WTC11 (cell line): ENCODE measurements around the gene SLCO4A1. TPM values are rescaled to one million over a fixed set of nuclear protein-coding genes. Genes with fewer than 3 reads are reported as not detected.

Experiments
- ATAC-seq: fragments of 200-7000 bp; cut with Tn5 transposase; 2 replicates; pipeline ENCODE4 v1.10.0; 2021; ENCODE audit warnings: mild to moderate bottlenecking, moderate library complexity
- CTCF ChIA-PET: fragments of 300-600 bp; sonication (Branson Sonifier 250); formaldehyde crosslinking; loops from one replicate; lab custom pipeline; 2021; ENCODE audit warnings: antibody characterized with exemption; lab: Charles Lee
- POLR2A ChIA-PET: fragments of 350-600 bp; sonication (Branson Sonifier 250); formaldehyde crosslinking; loops from one replicate; lab custom pipeline; 2021; ENCODE audit warnings: antibody characterized with exemption; lab: Charles Lee
- DNase-seq: peaks from one replicate; pipeline ENCODE4 v3.0.0; 2021; ENCODE audit warnings: low spot score
- H3K27ac Mint-ChIP-seq: 2 replicates; pipeline ENCODE4 v1.8.0; 2021; ENCODE audit warnings: mixed read lengths
- H3K27me3 Mint-ChIP-seq: 2 replicates; pipeline ENCODE4 v1.8.0; 2021; ENCODE audit warnings: low read depth, mild to moderate bottlenecking, moderate library complexity, mixed read lengths
- H3K36me3 Mint-ChIP-seq: 2 replicates; pipeline ENCODE4 v1.8.0; 2021; ENCODE audit warnings: mixed read lengths
- H3K4me1 Mint-ChIP-seq: 2 replicates; pipeline ENCODE4 v1.8.0; 2022; ENCODE audit warnings: mixed read lengths
- H3K4me3 Mint-ChIP-seq: 2 replicates; pipeline ENCODE4 v1.8.0; 2021; ENCODE audit warnings: mild to moderate bottlenecking, moderate library complexity, mixed read lengths
- H3K9me3 Mint-ChIP-seq: 2 replicates; pipeline ENCODE4 v1.8.0; 2021; ENCODE audit warnings: mixed read lengths
- ARID4B ChIP-seq: sonication (generic); formaldehyde crosslinking; IDR thresholded peaks from 2 replicates; pipeline ENCODE4 v1.8.0; 2023; ENCODE audit warnings: missing genetic modification reagents, mild to moderate bottlenecking, borderline replicate concordance
- ATF3 ChIP-seq: sonication (generic); formaldehyde crosslinking; conservative IDR thresholded peaks from 2 replicates; pipeline ENCODE4 v1.8.1; 2022; ENCODE audit warnings: mild to moderate bottlenecking, missing genetic modification reagents
- ATF6 ChIP-seq: sonication (generic); formaldehyde crosslinking; IDR thresholded peaks from 2 replicates; pipeline ENCODE4 v1.8.1; 2023; ENCODE audit warnings: mild to moderate bottlenecking, missing genetic modification reagents
- CREM ChIP-seq: sonication (generic); formaldehyde crosslinking; IDR thresholded peaks from 2 replicates; pipeline ENCODE4 v1.8.1; 2022; ENCODE audit warnings: mild to moderate bottlenecking, missing genetic modification reagents, moderate library complexity
- ERG ChIP-seq: fragments of 250-450 bp; sonication (Bioruptor Pico); IDR thresholded peaks from 2 replicates; pipeline ENCODE4 v1.8.0; 2021; ENCODE audit warnings: mild to moderate bottlenecking
- ESRRA ChIP-seq: sonication (generic); formaldehyde crosslinking; IDR thresholded peaks from 2 replicates; pipeline ENCODE4 v1.8.1; 2022; ENCODE audit warnings: mild to moderate bottlenecking, missing genetic modification reagents, borderline replicate concordance
- GABPB1 ChIP-seq: sonication (generic); formaldehyde crosslinking; IDR thresholded peaks from 2 replicates; pipeline ENCODE4 v1.8.1; 2023; ENCODE audit warnings: mild to moderate bottlenecking, missing genetic modification reagents
- IRF1 ChIP-seq: sonication (generic); formaldehyde crosslinking; IDR thresholded peaks from 2 replicates; pipeline ENCODE4 v1.8.0; 2023; ENCODE audit warnings: missing genetic modification reagents
- MAX ChIP-seq: sonication (generic); formaldehyde crosslinking; IDR thresholded peaks from 2 replicates; pipeline ENCODE4 v1.8.0; 2022; ENCODE audit warnings: mild to moderate bottlenecking, missing genetic modification reagents
- NFATC4 ChIP-seq: fragments of 250-450 bp; sonication (Bioruptor Pico); IDR thresholded peaks from 2 replicates; pipeline ENCODE4 v1.9.0; 2021; ENCODE audit warnings: mild to moderate bottlenecking
- NR1H2 ChIP-seq: sonication (generic); formaldehyde crosslinking; IDR thresholded peaks from 2 replicates; pipeline ENCODE4 v1.9.0; 2021; ENCODE audit warnings: mild to moderate bottlenecking, moderate library complexity, missing genetic modification reagents
- NR3C1 ChIP-seq: sonication (generic); formaldehyde crosslinking; conservative IDR thresholded peaks from 2 replicates; pipeline ENCODE4 v1.8.1; 2023; ENCODE audit warnings: low read depth, mild to moderate bottlenecking, missing genetic modification reagents
- OVOL2 ChIP-seq: fragments of 250-450 bp; sonication (Bioruptor Pico); IDR thresholded peaks from 2 replicates; pipeline ENCODE4 v1.9.0; 2021; ENCODE audit warnings: mild to moderate bottlenecking, borderline replicate concordance
- PRRX2 ChIP-seq: fragments of 250-450 bp; sonication (Bioruptor Pico); IDR thresholded peaks from 2 replicates; pipeline ENCODE4 v1.8.0; 2021; ENCODE audit warnings: mild to moderate bottlenecking
- SOX15 ChIP-seq: fragments of 250-450 bp; sonication (Bioruptor Pico); IDR thresholded peaks from 2 replicates; pipeline ENCODE4 v1.9.0; 2021; ENCODE audit warnings: mild to moderate bottlenecking
- TCF7 ChIP-seq: sonication (generic); formaldehyde crosslinking; IDR thresholded peaks from 2 replicates; pipeline ENCODE4 v1.8.0; 2022; ENCODE audit warnings: mild to moderate bottlenecking, low read depth, missing genetic modification reagents, moderate library complexity
- TEAD4 ChIP-seq: sonication (generic); formaldehyde crosslinking; IDR thresholded peaks from 2 replicates; pipeline ENCODE4 v1.8.0; 2022; ENCODE audit warnings: mild to moderate bottlenecking, missing genetic modification reagents
- USF2 ChIP-seq: sonication (generic); formaldehyde crosslinking; IDR thresholded peaks from 2 replicates; pipeline ENCODE4 v1.8.1; 2023; ENCODE audit warnings: mild to moderate bottlenecking, missing genetic modification reagents, moderate library complexity
- ZNF263 ChIP-seq: sonication (generic); formaldehyde crosslinking; IDR thresholded peaks from 2 replicates; pipeline ENCODE4 v1.8.1; 2022; ENCODE audit warnings: low read depth, mild to moderate bottlenecking, moderate library complexity, missing genetic modification reagents
- total RNA-seq: library from RNA; stranded (reverse); gene quantifications from 3 replicates; pipeline ENCODE4 v1.2.3, GENCODE V29; 2021
- TF ChIP-seq, protein P1 (sequence below): fragments of 250-450 bp; sonication (Bioruptor Pico); IDR thresholded peaks from 2 replicates; pipeline ENCODE4 v2.1.2; 2022; ENCODE audit warnings: mild to moderate bottlenecking, moderate library complexity
- TF ChIP-seq, protein P2 (sequence below): sonication (generic); formaldehyde crosslinking; IDR thresholded peaks from 2 replicates; pipeline ENCODE4 v1.8.0; 2022; ENCODE audit warnings: mild to moderate bottlenecking, missing genetic modification reagents

Gene SLCO4A1
- total RNA-seq, 1 experiment from 2014 or later, result 19.9 TPM

DNA sequence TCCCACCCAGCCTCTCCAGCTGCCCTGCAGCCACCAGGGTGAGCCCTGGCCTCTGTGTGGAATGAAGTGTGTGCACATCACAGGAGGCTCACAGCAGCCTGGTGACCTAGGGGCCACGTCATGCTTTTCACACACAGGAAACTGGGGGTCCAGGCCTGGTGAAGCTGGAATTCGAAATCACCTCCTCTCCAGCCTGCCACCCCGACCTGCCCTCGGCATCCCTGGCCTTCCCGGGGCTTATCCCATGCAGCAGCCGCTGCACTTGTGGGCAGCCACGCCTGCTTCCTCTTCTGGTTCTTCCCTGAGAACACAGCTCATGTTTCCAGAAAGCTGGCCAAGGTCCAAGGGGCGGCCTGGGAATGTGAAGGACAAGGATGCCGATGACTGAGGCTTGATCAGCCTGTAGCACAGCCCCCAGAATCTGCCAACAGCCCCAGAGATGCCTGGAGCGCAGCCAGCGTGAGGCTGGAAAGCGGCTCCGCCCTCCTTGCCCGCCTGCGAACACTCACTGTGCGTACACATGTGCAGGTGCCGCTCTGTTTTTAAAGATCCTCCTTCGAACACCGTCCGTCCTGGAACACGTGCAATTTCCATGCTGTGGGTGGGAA lies 62.1 kb downstream of the SLCO4A1 start (continued):
- TF ChIP-seq, protein P1, sequence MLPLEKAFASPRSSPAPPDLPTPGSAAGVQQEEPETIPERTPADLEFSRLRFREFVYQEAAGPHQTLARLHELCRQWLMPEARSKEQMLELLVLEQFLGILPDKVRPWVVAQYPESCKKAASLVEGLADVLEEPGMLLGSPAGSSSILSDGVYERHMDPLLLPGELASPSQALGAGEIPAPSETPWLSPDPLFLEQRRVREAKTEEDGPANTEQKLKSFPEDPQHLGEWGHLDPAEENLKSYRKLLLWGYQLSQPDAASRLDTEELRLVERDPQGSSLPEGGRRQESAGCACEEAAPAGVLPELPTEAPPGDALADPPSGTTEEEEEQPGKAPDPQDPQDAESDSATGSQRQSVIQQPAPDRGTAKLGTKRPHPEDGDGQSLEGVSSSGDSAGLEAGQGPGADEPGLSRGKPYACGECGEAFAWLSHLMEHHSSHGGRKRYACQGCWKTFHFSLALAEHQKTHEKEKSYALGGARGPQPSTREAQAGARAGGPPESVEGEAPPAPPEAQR (CRISPR knock-in tag), result no peak
- no peak for TF ChIP-seq OVOL2 (CRISPR knock-in tag)

DNA sequence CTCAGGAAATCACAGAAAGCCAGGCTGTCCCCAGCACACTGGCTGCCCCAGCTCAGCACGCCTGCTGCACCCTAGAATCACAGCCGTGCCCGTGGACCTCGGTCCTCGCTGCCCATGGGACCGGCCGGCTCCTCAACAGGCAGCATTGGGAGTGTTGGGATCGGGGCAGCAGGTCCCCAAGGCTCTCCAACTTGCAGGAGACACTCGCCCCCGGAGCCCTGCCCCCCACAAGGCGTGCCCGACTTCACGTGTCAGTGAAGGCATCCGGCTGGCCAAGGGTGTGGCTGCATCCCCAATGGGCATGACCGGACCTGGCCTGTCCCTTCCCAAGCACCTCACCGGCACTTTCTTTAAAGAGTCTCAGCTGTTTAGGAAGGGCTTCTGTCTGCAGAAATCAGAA lies 63.3 kb downstream of the SLCO4A1 start:
- no peak overlapping the region for H3K4me3 Mint-ChIP-seq
- POLR2A ChIA-PET, result no interaction called here
- TF ChIP-seq TEAD4 (no peak), CREM (CRISPR knock-in tag) (no peak), NR3C1 (CRISPR knock-in tag) (no peak), PRRX2 (CRISPR knock-in tag) (no peak), ATF3 (CRISPR knock-in tag) (no peak), SOX15 (CRISPR knock-in tag) (no peak), ZNF263 (CRISPR knock-in tag) (no peak), MAX (CRISPR knock-in tag) (no peak), TCF7 (no peak), ARID4B (CRISPR knock-in tag) (no peak), NFATC4 (CRISPR knock-in tag) (no peak), ATF6 (no peak), NR1H2 (CRISPR knock-in tag) (no peak), ERG (CRISPR knock-in tag) (no peak), USF2 (CRISPR knock-in tag) (no peak), GABPB1 (CRISPR knock-in tag) (no peak), IRF1 (no peak), ESRRA (CRISPR knock-in tag) (no peak)
- TF ChIP-seq, protein P1 (CRISPR knock-in tag), result no peak
- TF ChIP-seq, protein P2, sequence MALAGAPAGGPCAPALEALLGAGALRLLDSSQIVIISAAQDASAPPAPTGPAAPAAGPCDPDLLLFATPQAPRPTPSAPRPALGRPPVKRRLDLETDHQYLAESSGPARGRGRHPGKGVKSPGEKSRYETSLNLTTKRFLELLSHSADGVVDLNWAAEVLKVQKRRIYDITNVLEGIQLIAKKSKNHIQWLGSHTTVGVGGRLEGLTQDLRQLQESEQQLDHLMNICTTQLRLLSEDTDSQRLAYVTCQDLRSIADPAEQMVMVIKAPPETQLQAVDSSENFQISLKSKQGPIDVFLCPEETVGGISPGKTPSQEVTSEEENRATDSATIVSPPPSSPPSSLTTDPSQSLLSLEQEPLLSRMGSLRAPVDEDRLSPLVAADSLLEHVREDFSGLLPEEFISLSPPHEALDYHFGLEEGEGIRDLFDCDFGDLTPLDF (CRISPR knock-in tag), result no peak
- TF ChIP-seq, all 79 proteins: peak for 0

More for the DNA sequence above, 63.3 kb downstream of the SLCO4A1 start:
- Mint-ChIP-seq H3K27me3 (peaks cover 25% of the 10 kb centered on the region), H3K36me3 (no peaks in the 10 kb centered on the region), H3K27ac (no peak overlapping the region), H3K4me1 (0 out of 2 replicates have a peak, but pooled peaks cover 3% of the 10 kb centered on the region), H3K9me3 (no peaks in the 10 kb centered on the region)
- CTCF ChIA-PET, result interaction anchor here (0.8 to 1.5 kb wide), 4 partner anchors 57 to 137 kb away, joined by 3 to 5 read pairs (median 4); no protein-coding TSS in a partner anchor
- ATAC-seq, result no peak
- DNase-seq, result no peak
